ENCODE results near the gene MYH7B. TPM values are rescaled to one million over a fixed set of nuclear protein-coding genes. Genes with fewer than 3 reads are reported as not detected.

The MYH7B gene
- total RNA-seq, 1 experiment from 2014 or later = 0.74 TPM

- no peak overlapping the region for H3K4me2 ChIP-seq (ENCODE audit: low read length)
- no peak for DNase-seq (ENCODE audit: low read depth, low spot score)
- BruUV-seq (replicated peaks) = no TSS peak
- ATAC-seq = no peak
- H3K9me2 ChIP-seq (ENCODE audit: insufficient read depth) = no peaks in the 10 kb centered on the region
- no peak overlapping the region for H3K9ac ChIP-seq (ENCODE audit: low read length)
- H3K36me3 ChIP-seq (ENCODE audit: control insufficient read depth in 1 of 2, insufficient read depth in 2 of 2, low read length in 2 of 2) = peaks cover 25 to 57% of the 10 kb centered on the region in 2 experiments
- H3K27me3 ChIP-seq (ENCODE audit: insufficient read depth, low read length) = no peaks in the 10 kb centered on the region
- H3K9me3 ChIP-seq (ENCODE audit: control insufficient read depth in 1 of 2, insufficient read depth in 1 of 2, low read depth in 1 of 2, low read length in 2 of 2) = no peaks in the 10 kb centered on the region
- H2AFZ ChIP-seq (ENCODE audit: low read depth, low read length, poor library complexity, severe bottlenecking) = no peak overlapping the region
- POLR2A ChIA-PET = no interaction called here
- intact Hi-C loops (cut with micrococcal nuclease) = no loop called here
- CTCF ChIA-PET = no interaction called here
- TF ChIP-seq EGR1 (IDR thresholded peaks at IDR 0.05; ENCODE audit: low read depth) (no peak), JUND (IDR thresholded peaks at IDR 0.05) (no peak), FOSL1 (IDR thresholded peaks at IDR 0.05; ENCODE audit: low read depth) (no peak), ZFX (IDR thresholded peaks at IDR 0.05) (no peak), EZH2phosphoT487 (IDR thresholded peaks at IDR 0.05; ENCODE audit: borderline replicate concordance) (no peak), YY1 (IDR thresholded peaks at IDR 0.05; ENCODE audit: extremely low read depth, insufficient replicate concordance, low read depth, low read length) (no peak), TCF7L2 (IDR thresholded peaks at IDR 0.05; ENCODE audit: borderline replicate concordance, extremely low read depth, insufficient read depth, insufficient read length) (no peak), POLR2A (IDR thresholded peaks at IDR 0.05; ENCODE audit: borderline replicate concordance, extremely low read depth, insufficient read depth, insufficient read length) (no peak), SRF (IDR thresholded peaks at IDR 0.05; ENCODE audit: low read depth) (no peak)
- TF ChIP-seq, protein P1, sequence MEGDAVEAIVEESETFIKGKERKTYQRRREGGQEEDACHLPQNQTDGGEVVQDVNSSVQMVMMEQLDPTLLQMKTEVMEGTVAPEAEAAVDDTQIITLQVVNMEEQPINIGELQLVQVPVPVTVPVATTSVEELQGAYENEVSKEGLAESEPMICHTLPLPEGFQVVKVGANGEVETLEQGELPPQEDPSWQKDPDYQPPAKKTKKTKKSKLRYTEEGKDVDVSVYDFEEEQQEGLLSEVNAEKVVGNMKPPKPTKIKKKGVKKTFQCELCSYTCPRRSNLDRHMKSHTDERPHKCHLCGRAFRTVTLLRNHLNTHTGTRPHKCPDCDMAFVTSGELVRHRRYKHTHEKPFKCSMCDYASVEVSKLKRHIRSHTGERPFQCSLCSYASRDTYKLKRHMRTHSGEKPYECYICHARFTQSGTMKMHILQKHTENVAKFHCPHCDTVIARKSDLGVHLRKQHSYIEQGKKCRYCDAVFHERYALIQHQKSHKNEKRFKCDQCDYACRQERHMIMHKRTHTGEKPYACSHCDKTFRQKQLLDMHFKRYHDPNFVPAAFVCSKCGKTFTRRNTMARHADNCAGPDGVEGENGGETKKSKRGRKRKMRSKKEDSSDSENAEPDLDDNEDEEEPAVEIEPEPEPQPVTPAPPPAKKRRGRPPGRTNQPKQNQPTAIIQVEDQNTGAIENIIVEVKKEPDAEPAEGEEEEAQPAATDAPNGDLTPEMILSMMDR (IDR thresholded peaks at IDR 0.05 in 2 of 3, conservative IDR thresholded peaks at IDR 0.05 in 1 of 3; ENCODE audit: borderline replicate concordance in 1 of 3, insufficient read depth in 1 of 3, low read depth in 2 of 3, low read length in 2 of 3) = no peak
- TF ChIP-seq, protein P2, sequence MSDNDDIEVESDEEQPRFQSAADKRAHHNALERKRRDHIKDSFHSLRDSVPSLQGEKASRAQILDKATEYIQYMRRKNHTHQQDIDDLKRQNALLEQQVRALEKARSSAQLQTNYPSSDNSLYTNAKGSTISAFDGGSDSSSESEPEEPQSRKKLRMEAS (IDR thresholded peaks at IDR 0.05) = no peak
- no peak overlapping the region for H3K27ac ChIP-seq (ENCODE audit: low read depth, low read length)
- RAD21 ChIA-PET (ENCODE audit: low non-redundant PET in 1 of 2, low total read pairs in 2 of 2, uncharacterized antibody in 2 of 2, unreplicated experiment in 2 of 2) = no interaction called here
- no peak overlapping the region for H3K4me3 ChIP-seq (replicated peaks in 1 of 2; ENCODE audit: low read depth in 1 of 2, low read length in 2 of 2)
- no peaks in the 10 kb centered on the region for H3K4me1 ChIP-seq (ENCODE audit: control insufficient read depth in 1 of 2, insufficient read depth in 2 of 2, low read length in 2 of 2)
- no peaks in the 10 kb centered on the region for H3K79me2 ChIP-seq (ENCODE audit: insufficient read depth, low read length)
- no peaks in the 10 kb centered on the region for H4K20me1 ChIP-seq (ENCODE audit: insufficient read depth)
Measured at GRCh38 chr20:34946661-34947060, 9.0 kb upstream of the MYH7B start.
